Cardiac muscle cell (in vitro differentiated cells and primary cell): ENCODE data around the gene ITGAD. TPM values are rescaled to one million over a fixed set of nuclear protein-coding genes. Genes with fewer than 3 reads are reported as not detected.
A peak's percentile ranks its signal among the peaks of the same experiment; 100 is the strongest.

Source experiments
- DNase-seq, 2 donors: peaks; one replicate each; pipeline versions ENCODE4 v3.0.0 to v3.0.0-alpha.2; 2010 to 2017; ENCODE audit warnings: low read depth in 1 of 2, low spot score in 1 of 2
- H3K27ac ChIP-seq: fragments of 200-600 bp; sonication (generic); 2 replicates; pipeline ENCODE4 v1.5.1; 2016
- H3K27me3 ChIP-seq: fragments of 200-600 bp; sonication (generic); 2 replicates; pipeline ENCODE4 v1.6.0; 2016; ENCODE audit warnings: control low read depth
- H3K36me3 ChIP-seq: fragments of 200-600 bp; sonication (generic); 2 replicates; pipeline ENCODE4 v1.5.1; 2016; ENCODE audit warnings: control low read depth
- H3K4me1 ChIP-seq: fragments of 200-600 bp; sonication (generic); 2 replicates; pipeline ENCODE4 v1.8.1; 2017; ENCODE audit warnings: low read depth, mild to moderate bottlenecking, mixed run types
- H3K4me3 ChIP-seq: fragments of 200-600 bp; sonication (generic); 2 replicates; pipeline ENCODE4 v1.5.1; 2016; ENCODE audit warnings: mild to moderate bottlenecking
- H3K9me3 ChIP-seq: fragments of 200-600 bp; sonication (generic); 2 replicates; pipeline ENCODE4 v1.5.1; 2017; ENCODE audit warnings: low read depth, mild to moderate bottlenecking, control low read depth
- CTCF ChIP-seq: IDR thresholded peaks from 2 replicates; pipeline ENCODE4 v1.5.1; 2012; ENCODE audit warnings: low read depth, mild to moderate bottlenecking, low read length
- polyA plus RNA-seq: library from polyadenylated mRNA; unstranded; fragments of >200 nt; fragmentation: Nextera tagmentation; extraction: Ambion mirVana; gene quantifications from 2 replicates; pipeline ENCODE4 v1.2.1, GENCODE V29; 2016
- total RNA-seq: library from RNA; depleted of rRNA; stranded (reverse); fragments of >200 nt; gene quantifications from 2 replicates; pipeline ENCODE4 v1.2.3, GENCODE V29; 2016

Gene ITGAD
- total and polyA plus RNA-seq, 2 experiments from 2014 or later, result not detected

- H3K4me1 ChIP-seq, result no peaks in the 10 kb centered on the region
- no peaks in the 10 kb centered on the region for H3K9me3 ChIP-seq
- H3K4me3 ChIP-seq, result no peak overlapping the region
- H3K27me3 ChIP-seq, result no peaks in the 10 kb centered on the region
- no peak for TF ChIP-seq CTCF
- H3K27ac ChIP-seq, result no peak overlapping the region
- no peak for DNase-seq
- H3K36me3 ChIP-seq, result no peaks in the 10 kb centered on the region
Measured at GRCh38 chr16:31388535-31388934, 4.6 kb upstream of the ITGAD start.

GRCh38 chr16:31390504-31391041, 2.6 kb upstream of the ITGAD start:
- no peak for DNase-seq
- Histone ChIP-seq H3K4me1 (no peaks in the 10 kb centered on the region), H3K36me3 (no peaks in the 10 kb centered on the region), H3K4me3 (no peak overlapping the region), H3K27ac (no peak overlapping the region), H3K27me3 (no peaks in the 10 kb centered on the region), H3K9me3 (no peaks in the 10 kb centered on the region)
- no peak for TF ChIP-seq CTCF

- no peaks in the 10 kb centered on the region for H3K4me1 ChIP-seq
- H3K4me3 ChIP-seq, result no peak overlapping the region
- H3K27me3 ChIP-seq, result no peaks in the 10 kb centered on the region
- DNase-seq, result no peak
- no peak overlapping the region for H3K27ac ChIP-seq
- no peak for TF ChIP-seq CTCF
- no peaks in the 10 kb centered on the region for H3K36me3 ChIP-seq
- no peaks in the 10 kb centered on the region for H3K9me3 ChIP-seq
Measured at GRCh38 chr16:31395647-31396046, 2.5 kb downstream of the ITGAD start.

- DNase-seq, result no peak
- Histone ChIP-seq H3K4me1 (no peaks in the 10 kb centered on the region), H3K27ac (no peak overlapping the region), H3K9me3 (no peaks in the 10 kb centered on the region), H3K27me3 (no peaks in the 10 kb centered on the region), H3K4me3 (no peak overlapping the region), H3K36me3 (no peaks in the 10 kb centered on the region)
- no peak for TF ChIP-seq CTCF
Measured at GRCh38 chr16:31397096-31397660, 4.0 kb downstream of the ITGAD start.

GRCh38 chr16:31397701-31398100, 4.6 kb downstream of the ITGAD start:
- Histone ChIP-seq H3K4me3 (no peak overlapping the region), H3K9me3 (no peaks in the 10 kb centered on the region), H3K27me3 (no peaks in the 10 kb centered on the region), H3K27ac (no peak overlapping the region), H3K36me3 (no peaks in the 10 kb centered on the region), H3K4me1 (no peaks in the 10 kb centered on the region)
- DNase-seq, result peak in 1 of 2 donors; percentile 7
- TF ChIP-seq CTCF, result no peak
